WTC11 (cell line): ENCODE data around the gene MNAT1. TPM values are rescaled to one million over a fixed set of nuclear protein-coding genes. Genes with fewer than 3 reads are reported as not detected.

Source experiments
- total RNA-seq: library from RNA; stranded (reverse); gene quantifications from 3 replicates; pipeline ENCODE4 v1.2.3, GENCODE V29; 2021

MNAT1 gene
- total RNA-seq, 1 experiment from 2014 or later = 59.0 TPM

Other genes starting within 250 kb of the MNAT1 start
- gene C14orf39, start 248.7 kb upstream of the MNAT1 start, total RNA-seq = 1.9 to 2.5 TPM (median 2.5 TPM) in 3 replicates
- gene SIX6, start 225.6 kb upstream of the MNAT1 start, total RNA-seq = 0.07 TPM in 1 of 3 replicates, not detected in the others
- 0.21 to 0.59 TPM (median 0.30 TPM) in 3 replicates for gene SIX1, start 85.3 kb upstream of the MNAT1 start, total RNA-seq
- 40.0 to 41.8 TPM (median 41.6 TPM) in 3 replicates for gene SIX4, start 10.4 kb upstream of the MNAT1 start, total RNA-seq
- gene TRMT5, start 246.3 kb downstream of the MNAT1 start, total RNA-seq = 17.6 to 25.2 TPM (median 18.5 TPM) in 3 replicates
- 8.7 to 11.7 TPM (median 8.8 TPM) in 3 replicates for gene SLC38A6, start 246.5 kb downstream of the MNAT1 start, total RNA-seq